Motor neuron (in vitro differentiated cells): ENCODE measurements around the gene SMIM10. TPM values are rescaled to one million over a fixed set of nuclear protein-coding genes. Genes with fewer than 3 reads are reported as not detected.
"Not testable (repeated sequence)": the region's sequence is repeated elsewhere in the genome, so short reads cannot be mapped to it uniquely, and the experiment has no call there.

Experiments used
- ATAC-seq, 8 experiments: fragments of 200-7000 bp; cut with Tn5 transposase; replicated peaks in 6 of 8; 2 replicates each; pipeline ENCODE4 v1.8.0; 2021; ENCODE audit warnings: mild to moderate bottlenecking in 8 of 8, moderate library complexity in 8 of 8
- H3K27ac ChIP-seq, 2 donors: fragments of 250-450 bp; sonication (Bioruptor Pico); 2 replicates each; pipeline ENCODE4 v1.9.0; 2021; ENCODE audit warnings: antibody characterized with exemption in 2 of 2, mild to moderate bottlenecking in 2 of 2, moderate library complexity in 1 of 2
- H3K4me1 ChIP-seq, 2 donors: fragments of 250-450 bp; sonication (Bioruptor Pico); replicated peaks in 1 of 2; 2 replicates each; pipeline ENCODE4 v1.6.1; 2021; ENCODE audit warnings: antibody characterized with exemption in 2 of 2, mild to moderate bottlenecking in 2 of 2, moderate library complexity in 1 of 2
- H3K4me3 ChIP-seq, 5 donors: fragments of 250-450 bp; sonication (Bioruptor Pico); 2 replicates each; pipeline ENCODE4 v1.9.0; 2021; ENCODE audit warnings: antibody characterized with exemption in 5 of 5, mild to moderate bottlenecking in 5 of 5, moderate library complexity in 4 of 5
- WGBS, 10 experiments: fragments of 450-650 bp; shearing (Covaris generic); methylation state at CpG; one replicate each; pipeline ENCODE4 v1.0.0; 2022; 5-methylcytosine and 5-hydroxymethylcytosine counted together
- in situ Hi-C, 9 experiments: fragments of 400-800 bp; cut with MboI; loops; one replicate each; pipeline ENCODE4 v1.15.0; 2021; ENCODE audit warnings: low sequenced_read_pairs in 9 of 9, low pct_unique_long_range_greater_than_20kb in 2 of 9; ENCODE audit not compliant: unreplicated experiment in 9 of 9
- total RNA-seq, 8 experiments: library from RNA; unstranded; fragments of 300-600 nt; gene quantifications; 2 replicates each; pipeline versions ENCODE4 v1.2.3 to v1.2.4, GENCODE V29; 2022

Gene SMIM10
- total RNA-seq, 8 experiments from 2014 or later = 0.28 to 2.0 (median 1.5) TPM

- in situ Hi-C loops = no loop called here
- WGBS, 10 experiments = 22 to 100% (median 65%) methylated on average over 1 to 4 of the region's 4 CpGs; no CpG with 5 or more reads in 2 of the 10 experiments
- Histone ChIP-seq H3K4me3 (no peak overlapping the region), H3K27ac (no peak overlapping the region), H3K4me1 (peaks cover 0 to 7% of the 10 kb centered on the region in 2 donors)
- ATAC-seq = peak in 2 of 8 experiments; percentile 38 to 48
Measured at GRCh38 chrX:134990475-134990800, 353 bp upstream of the SMIM10 start.

- no peak for ATAC-seq
- in situ Hi-C loops = no loop called here
- WGBS, 10 experiments = 40 to 43% (median 40%) methylated on average over 1 of the region's 1 CpG; no CpG with 5 or more reads in 7 of the 10 experiments
Measured at GRCh38 chrX:134997646-134998045, 6.9 kb downstream of the SMIM10 start.

GRCh38 chrX:134998246-134998645, 7.5 kb downstream of the SMIM10 start:
- Histone ChIP-seq H3K27ac (no peak overlapping the region), H3K4me1 (no peaks in the 10 kb centered on the region), H3K4me3 (no peak overlapping the region)
- no peak for ATAC-seq
- 54 to 100% methylated on average over 1 to 3 of the region's 4 CpGs; no CpG with 5 or more reads in 8 of the 10 experiments for WGBS, 10 experiments
- in situ Hi-C loops = no loop called here

More at GRCh38 chrX:134997646-134998045, 6.9 kb downstream of the SMIM10 start:
- H3K4me1 ChIP-seq = no peaks in the 10 kb centered on the region
- H3K4me3 ChIP-seq = no peak overlapping the region
- H3K27ac ChIP-seq = no peak overlapping the region

- 0 to 44% (median 5%) methylated on average over 1 to 3 of the region's 4 CpGs; no CpG with 5 or more reads in 4 of the 10 experiments for WGBS, 10 experiments
- Histone ChIP-seq H3K27ac (no peak overlapping the region), H3K4me1 (no peaks in the 10 kb centered on the region), H3K4me3 (no peak overlapping the region)
- ATAC-seq = peak in 3 of 8 experiments; percentile 16 to 24 (median 21)
- in situ Hi-C loops = no loop called here
Measured at GRCh38 chrX:134999469-134999868, 8.7 kb downstream of the SMIM10 start.

DNA sequence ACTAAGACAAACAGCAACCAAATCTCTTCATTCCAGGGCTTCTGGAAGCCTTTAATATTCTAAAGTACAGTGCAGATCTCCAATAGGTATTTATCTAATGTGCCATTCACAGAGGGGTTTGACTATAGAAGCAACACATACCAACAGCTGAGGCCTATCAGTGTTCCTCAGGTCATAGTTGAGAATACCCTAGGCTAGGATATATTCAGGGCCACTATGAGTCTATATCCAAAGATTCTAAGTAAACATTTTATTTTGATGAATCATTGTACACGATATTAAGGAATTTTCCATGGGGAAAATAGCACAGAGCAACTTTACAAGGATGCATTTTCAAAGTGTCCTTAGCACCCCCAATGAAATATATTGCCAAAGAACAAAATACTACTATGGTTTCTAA, 9.7 kb downstream of the SMIM10 start:
- no peak overlapping the region for H3K4me3 ChIP-seq
- WGBS, 10 experiments = 14 to 100% (median 100%) methylated on average over 1 of the region's 1 CpG; no CpG with 5 or more reads in 7 of the 10 experiments
- H3K27ac ChIP-seq = no peak overlapping the region
- in situ Hi-C loops = no loop called here
- no peak for ATAC-seq
- peaks cover 0 to 3% of the 10 kb centered on the region in 2 donors for H3K4me1 ChIP-seq

DNA sequence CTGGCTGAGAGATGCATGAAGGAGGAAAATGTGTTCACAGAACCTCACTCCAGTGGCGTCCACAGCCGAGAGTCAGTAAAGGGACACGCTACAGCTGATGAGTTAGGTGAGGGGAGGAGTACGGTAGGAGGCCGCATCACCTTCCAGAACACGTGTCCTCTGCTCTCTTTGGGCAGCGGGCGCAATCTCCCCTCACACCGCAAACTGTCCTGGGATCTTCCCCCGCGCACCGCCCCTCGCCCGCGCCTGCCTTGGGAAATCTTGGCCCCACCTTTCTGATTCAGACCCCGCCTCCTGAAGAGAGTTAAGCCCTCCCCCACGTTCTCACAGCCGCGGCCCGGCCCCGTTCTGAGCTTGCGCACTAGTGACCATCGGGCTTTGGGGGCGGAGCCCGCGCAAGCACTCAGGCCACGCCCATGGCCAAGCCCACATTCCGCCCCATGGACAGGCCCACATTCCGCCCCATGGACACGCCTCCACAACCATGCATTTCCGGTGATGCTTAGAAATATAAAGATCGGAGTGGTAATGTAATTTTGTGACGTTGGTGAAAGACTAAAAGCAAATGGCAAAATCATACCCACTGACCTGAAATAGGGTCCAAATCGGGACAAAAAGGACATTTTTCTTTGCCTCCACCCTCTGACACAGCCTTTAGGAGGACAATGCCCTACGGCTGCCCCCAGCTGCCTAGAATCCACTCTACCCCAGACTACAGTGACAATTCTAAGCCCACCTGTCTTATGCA, 13.3 kb downstream of the SMIM10 start:
- ATAC-seq = peak; percentile 86 to 95 (median 90)
- peak overlapping the region; percentile 54 to 82 for H3K27ac ChIP-seq
- H3K4me1 ChIP-seq = peaks cover 7 to 11% of the 10 kb centered on the region in 2 donors
- in situ Hi-C loops = no loop called here
- H3K4me3 ChIP-seq = peak overlapping the region; percentile 37 to 48 (median 43)
- 0 to 43% (median 19%) methylated on average over 2 to 6 of the region's 35 CpGs; no CpG with 5 or more reads in 6 of the 10 experiments for WGBS, 10 experiments

- Histone ChIP-seq H3K4me3 (no peak overlapping the region), H3K4me1 (peaks cover 7 to 11% of the 10 kb centered on the region in 2 donors), H3K27ac (peak overlapping the region; percentile 23 to 30)
- in situ Hi-C loops = no loop called here
- peak in 5 of 8 experiments; percentile 18 to 63 (median 32) for ATAC-seq
- WGBS, 10 experiments = 57% methylated on average over 1 of the region's 4 CpGs; no CpG with 5 or more reads in 9 of the 10 experiments
Measured at GRCh38 chrX:135006187-135006586, 15.4 kb downstream of the SMIM10 start.

DNA sequence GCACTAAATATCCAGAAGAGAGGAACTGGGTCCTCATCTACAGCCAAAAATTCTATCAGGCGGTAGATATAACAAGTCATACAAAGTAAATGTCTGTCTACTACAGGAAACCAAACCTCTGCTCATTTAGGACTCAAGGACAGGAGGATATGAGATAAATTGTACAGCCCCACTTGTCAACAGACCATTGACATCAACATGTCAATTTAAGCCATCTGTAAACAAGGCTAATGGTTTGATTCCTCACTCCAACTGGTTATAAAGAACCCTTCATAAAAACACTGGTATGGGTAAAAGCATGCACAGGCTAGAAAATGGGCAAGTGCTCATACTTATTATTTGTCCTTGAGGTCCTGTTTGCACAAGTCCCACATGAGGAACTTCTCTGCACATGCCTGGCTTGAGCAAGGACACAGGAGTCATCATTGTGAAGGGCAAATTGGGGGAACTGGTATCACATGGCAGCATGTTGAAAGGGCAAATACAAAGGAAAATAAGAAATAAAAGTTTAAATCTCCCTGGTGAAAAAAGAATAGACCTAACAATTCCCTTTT, 18.3 kb downstream of the SMIM10 start:
- no peak overlapping the region for H3K27ac ChIP-seq
- WGBS, 10 experiments = 60 to 100% (median 67%) methylated on average over 1 of the region's 1 CpG; no CpG with 5 or more reads in 7 of the 10 experiments
- in situ Hi-C loops = no loop called here
- no peak for ATAC-seq
- H3K4me1 ChIP-seq = peaks cover 7 to 11% of the 10 kb centered on the region in 2 donors
- no peak overlapping the region for H3K4me3 ChIP-seq

DNA sequence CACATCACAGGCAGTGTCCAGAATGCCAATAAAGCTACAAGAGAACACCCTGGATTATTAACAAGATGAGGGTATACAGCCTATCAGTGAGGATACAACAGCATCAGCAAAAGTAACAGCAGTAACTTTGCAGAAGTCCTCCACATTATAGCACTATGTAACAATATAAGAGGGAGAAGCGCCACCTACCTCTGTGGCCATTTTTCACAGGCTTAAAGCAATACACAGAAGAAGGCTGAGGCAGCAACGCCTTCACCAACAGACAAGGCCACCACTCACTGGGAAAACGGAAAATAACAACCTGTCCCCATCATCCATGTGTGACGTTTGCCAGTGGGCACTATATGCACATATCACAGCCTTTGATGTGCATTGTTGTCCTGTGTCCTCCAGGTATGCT, 19.0 kb downstream of the SMIM10 start:
- no peak for ATAC-seq

DNA sequence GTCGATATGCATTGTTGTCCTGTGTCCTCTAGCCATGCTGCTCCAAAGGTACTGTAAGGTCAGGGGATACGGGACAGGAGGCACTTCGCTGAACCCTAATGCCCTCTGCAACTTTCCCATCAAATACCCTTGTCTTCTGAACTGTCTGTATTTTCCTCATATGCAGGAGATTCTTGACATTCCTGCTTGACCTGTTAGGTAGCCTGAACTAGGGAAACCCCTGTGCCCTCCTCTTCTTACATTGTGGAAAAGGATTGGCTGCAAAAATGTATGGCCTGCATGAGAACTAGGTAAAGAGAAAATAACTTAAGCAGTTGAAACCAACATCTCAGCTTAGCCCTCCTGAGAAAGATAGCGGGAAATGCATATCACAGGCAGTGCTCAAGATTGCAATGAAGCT, 20.1 kb downstream of the SMIM10 start:
- 31 to 100% (median 50%) methylated on average over 1 to 3 of the region's 4 CpGs; no CpG with 5 or more reads in 6 of the 10 experiments for whole genome bisulfite sequencing, 10 experiments
- no peak overlapping the region for H3K27ac ChIP-seq
- H3K4me1 ChIP-seq = peaks cover 7 to 8% of the 10 kb centered on the region in 2 donors
- no peak overlapping the region for H3K4me3 ChIP-seq
- in situ Hi-C loops = no loop called here
- no peak for ATAC-seq

More for the DNA sequence above, 19.0 kb downstream of the SMIM10 start:
- 0 to 100% (median 28%) methylated on average over 1 to 3 of the region's 4 CpGs; no CpG with 5 or more reads in 7 of the 10 experiments for WGBS, 10 experiments
- Histone ChIP-seq H3K27ac (no peak overlapping the region), H3K4me1 (peaks cover 7 to 11% of the 10 kb centered on the region in 2 donors), H3K4me3 (no peak overlapping the region)
- in situ Hi-C loops = no loop called here

GRCh38 chrX:135015523-135016245, 24.9 kb downstream of the SMIM10 start:
- Histone ChIP-seq H3K4me3 (no peak overlapping the region), H3K27ac (no peak overlapping the region), H3K4me1 (peaks cover 18 to 28% of the 10 kb centered on the region in 2 donors)
- 0 to 88% (median 60%) methylated on average over 1 to 2 of the region's 2 CpGs; no CpG with 5 or more reads in 5 of the 10 experiments for WGBS, 10 experiments
- in situ Hi-C loops = no loop called here
- peak in 1 of 8 experiments; percentile 46 for ATAC-seq

DNA sequence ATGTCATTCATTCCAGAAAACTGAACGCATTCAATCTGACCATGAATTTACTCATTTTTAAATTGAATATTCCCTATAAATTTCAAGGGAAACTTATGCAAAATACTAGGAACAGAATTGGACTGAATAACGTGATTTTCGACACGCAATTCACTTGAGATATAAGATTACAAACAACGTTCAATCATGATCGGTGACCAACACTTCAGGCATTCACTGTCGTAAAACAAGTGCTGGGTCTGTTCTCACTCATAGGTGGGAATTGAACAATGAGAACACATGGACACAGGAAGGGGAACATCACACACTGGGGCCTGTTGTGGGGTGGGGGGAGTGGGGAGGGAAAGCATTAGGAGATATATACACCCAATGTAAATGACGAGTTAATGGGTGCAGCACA, 29.1 kb downstream of the SMIM10 start:
- H3K27ac ChIP-seq, ATAC-seq, in situ Hi-C loops: not testable (repeated sequence)
- H3K4me3 ChIP-seq = peak overlapping the region in 2 of 5 donors; percentile 56 to 83
- H3K4me1 ChIP-seq = peaks cover 31 to 44% of the 10 kb centered on the region in 2 donors
- WGBS, 10 experiments = 52 to 100% (median 70%) methylated on average over 1 to 7 of the region's 8 CpGs; no CpG with 5 or more reads in 5 of the 10 experiments

DNA sequence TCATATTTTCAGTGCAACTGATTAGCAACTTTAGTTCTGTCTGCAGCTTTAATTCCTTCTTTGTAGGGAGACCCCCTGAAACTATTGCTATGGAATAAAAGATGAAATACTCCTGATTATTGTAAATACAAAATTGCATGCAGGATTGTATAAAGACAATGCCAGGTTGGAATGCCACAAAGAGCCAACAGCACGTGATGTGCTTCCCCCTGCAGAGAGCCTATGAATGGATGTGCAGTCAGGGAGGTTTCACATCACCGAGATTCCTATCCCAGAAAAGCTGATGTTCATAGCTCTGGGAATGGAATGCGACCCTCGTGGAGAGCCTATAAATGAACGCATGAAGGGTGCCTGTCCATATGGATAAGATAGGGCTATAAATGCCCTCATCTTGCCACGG, 33.0 kb downstream of the SMIM10 start:
- WGBS, 10 experiments = 27 to 60% (median 45%) methylated on average over 1 to 4 of the region's 6 CpGs; no CpG with 5 or more reads in 7 of the 10 experiments
- Histone ChIP-seq H3K27ac (peak overlapping the region in 1 of 2 donors; percentile 99), H3K4me3 (peak overlapping the region in 4 of 5 donors; percentile 20 to 83 (median 58)), H3K4me1 (peaks cover 22 to 45% of the 10 kb centered on the region in 2 donors)
- in situ Hi-C loops, ATAC-seq: not testable (repeated sequence)
